GM13976 (cell line): ENCODE results near the gene NTNG2.

Experiments
- DNase-seq: peaks from one replicate; pipeline ENCODE4 v3.0.0; 2012; ENCODE audit warnings: low spot score
- in situ Hi-C: fragments of 300-500 bp; cut with MboI; formaldehyde crosslinking; loops from one replicate; pipeline ENCODE4 v1.12.0; 2022; ENCODE audit warnings: low sequenced_read_pairs, mixed read lengths, inconsistent platforms; ENCODE audit not compliant: unreplicated experiment
- TF ChIP-seq, protein P1 (sequence below): IDR thresholded peaks from 2 replicates; pipeline ENCODE4 v1.5.1; 2012; ENCODE audit warnings: borderline replicate concordance, mild to moderate bottlenecking; ENCODE audit not compliant: insufficient read depth; ENCODE audit errors: extremely low read depth, missing control alignments, control extremely low read depth

NTNG2 gene

DNA sequence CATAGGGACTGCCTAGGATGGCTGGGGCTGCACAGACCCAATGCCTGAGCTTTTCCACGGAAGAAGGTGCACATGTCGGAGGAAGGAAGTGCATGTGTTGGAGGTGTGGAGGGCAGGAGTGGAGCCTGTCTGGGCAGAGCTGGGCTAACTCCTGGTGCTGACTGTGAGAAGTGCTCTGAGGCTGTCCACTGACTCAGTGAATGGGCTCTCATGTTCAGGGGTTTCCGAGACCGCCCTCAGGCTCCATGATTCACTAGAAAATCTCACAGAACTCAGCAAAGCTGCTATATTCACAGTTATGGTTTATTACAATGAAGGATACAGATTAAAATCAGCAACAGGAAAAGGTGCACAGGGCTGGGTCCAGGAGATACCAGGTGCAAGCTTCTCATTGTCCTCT, 37.2 kb downstream of the NTNG2 start:
- in situ Hi-C loops = no loop called here
- TF ChIP-seq, protein P1, sequence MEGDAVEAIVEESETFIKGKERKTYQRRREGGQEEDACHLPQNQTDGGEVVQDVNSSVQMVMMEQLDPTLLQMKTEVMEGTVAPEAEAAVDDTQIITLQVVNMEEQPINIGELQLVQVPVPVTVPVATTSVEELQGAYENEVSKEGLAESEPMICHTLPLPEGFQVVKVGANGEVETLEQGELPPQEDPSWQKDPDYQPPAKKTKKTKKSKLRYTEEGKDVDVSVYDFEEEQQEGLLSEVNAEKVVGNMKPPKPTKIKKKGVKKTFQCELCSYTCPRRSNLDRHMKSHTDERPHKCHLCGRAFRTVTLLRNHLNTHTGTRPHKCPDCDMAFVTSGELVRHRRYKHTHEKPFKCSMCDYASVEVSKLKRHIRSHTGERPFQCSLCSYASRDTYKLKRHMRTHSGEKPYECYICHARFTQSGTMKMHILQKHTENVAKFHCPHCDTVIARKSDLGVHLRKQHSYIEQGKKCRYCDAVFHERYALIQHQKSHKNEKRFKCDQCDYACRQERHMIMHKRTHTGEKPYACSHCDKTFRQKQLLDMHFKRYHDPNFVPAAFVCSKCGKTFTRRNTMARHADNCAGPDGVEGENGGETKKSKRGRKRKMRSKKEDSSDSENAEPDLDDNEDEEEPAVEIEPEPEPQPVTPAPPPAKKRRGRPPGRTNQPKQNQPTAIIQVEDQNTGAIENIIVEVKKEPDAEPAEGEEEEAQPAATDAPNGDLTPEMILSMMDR = no peak
- no peak for DNase-seq

DNA sequence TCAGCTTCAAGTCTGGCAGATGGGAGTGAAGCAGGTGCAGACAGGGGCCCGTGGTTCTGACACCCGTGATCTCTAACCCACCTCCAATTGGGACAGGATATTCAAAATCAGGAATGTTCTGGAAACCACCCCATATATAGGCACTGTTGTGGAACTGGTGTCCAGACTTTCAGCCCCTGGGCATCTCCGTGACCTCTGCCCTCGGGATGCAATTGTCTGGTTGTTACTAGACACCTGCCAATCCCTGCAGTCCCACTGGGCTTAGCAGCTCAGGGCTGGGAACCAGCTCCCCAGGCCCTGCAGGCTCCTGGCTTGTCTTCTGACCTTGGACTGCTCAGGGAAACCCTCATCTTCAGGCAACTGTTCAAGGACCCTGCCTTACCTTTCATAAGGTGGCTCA, 38.8 kb downstream of the NTNG2 start:
- in situ Hi-C loops = no loop called here
- DNase-seq = no peak
- TF ChIP-seq, protein P1 = no peak

DNA sequence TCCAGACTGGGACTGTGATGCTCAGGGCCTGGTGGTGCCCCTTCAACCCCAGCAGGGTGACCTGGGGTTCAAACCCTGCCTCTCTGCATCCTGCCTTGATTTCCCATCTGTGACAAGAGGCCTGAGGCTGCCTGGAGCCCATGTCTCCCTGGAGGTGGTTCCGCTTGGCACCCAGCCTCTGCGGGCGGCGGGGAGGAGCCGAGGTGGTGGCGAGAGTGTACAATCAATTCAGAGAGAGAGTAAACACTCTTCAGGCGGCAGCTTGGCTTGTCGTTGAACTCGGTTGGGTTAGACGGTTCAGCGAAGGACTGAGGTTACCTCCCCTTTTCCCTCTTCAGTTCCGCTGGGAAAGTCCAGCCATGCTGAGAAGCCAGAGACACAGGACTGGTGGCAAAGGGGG, 39.3 kb downstream of the NTNG2 start:
- DNase-seq = no peak
- in situ Hi-C loops = no loop called here
- TF ChIP-seq, protein P1 = no peak

DNA sequence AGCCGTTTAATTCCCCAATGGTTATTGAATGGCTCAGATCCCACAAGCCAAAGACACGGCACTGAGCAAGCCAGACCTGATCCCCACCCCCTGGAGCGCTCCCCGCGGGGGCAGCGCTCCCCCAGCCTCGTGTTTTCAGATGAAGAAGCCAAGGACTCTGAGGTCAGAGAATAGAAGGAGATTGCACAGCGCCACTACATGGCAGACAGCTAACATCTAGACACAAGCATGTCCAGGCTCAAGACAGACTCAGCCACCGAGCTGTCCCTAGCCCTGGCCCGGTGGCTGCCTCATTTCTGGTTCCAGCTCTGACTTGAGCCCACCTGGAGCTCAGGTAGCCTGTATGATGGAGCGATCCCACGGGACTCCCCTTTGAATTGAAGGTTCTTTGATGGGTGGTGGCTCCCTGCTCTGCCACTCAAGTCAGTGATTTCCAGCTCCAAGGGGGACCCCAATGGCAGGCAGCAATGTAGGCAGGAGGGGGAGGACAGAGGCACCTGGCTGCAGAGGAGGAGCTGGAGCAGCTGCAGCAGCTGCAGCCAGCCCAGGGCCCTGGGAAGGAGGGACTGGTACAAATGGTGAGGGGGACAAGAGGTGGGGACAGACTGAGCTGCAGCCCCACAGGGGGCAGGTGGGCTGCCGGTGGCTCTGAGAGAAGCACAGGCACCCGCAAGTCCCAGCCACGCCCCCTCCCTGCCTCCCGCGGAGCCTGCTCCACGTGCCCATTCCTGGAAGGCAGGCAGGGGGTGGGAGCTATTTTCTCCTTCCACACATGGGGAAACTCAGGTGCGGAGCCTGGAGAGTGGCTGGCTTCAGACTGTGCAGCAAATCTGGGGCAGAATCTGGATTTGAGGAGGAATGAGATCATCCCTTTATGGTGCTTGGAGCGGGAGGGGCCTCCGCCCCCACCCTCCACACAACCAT, 40.2 kb downstream of the NTNG2 start:
- in situ Hi-C loops = no loop called here
- TF ChIP-seq, protein P1 = no peak
- no peak for DNase-seq

DNA sequence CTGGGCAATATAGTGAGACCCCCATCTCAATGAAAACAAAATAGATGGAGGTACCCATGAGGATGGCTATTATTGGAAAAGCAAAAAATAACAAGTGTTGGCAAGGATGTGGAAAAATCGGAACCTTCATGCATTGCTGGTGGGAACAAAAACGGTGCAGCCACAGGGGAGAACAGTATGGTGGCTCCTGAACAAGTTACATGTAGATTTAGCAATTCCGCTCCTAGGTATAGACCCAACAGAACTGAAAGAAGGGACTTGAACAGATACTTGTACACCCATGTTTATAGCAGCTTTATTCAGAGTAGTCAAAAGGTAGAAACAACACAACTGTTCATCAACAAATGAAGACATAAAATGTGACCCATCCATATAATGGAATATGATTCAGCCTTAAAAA, 43.0 kb downstream of the NTNG2 start:
- in situ Hi-C loops = no loop called here
- no peak for DNase-seq
- TF ChIP-seq, protein P1 = no peak

DNA sequence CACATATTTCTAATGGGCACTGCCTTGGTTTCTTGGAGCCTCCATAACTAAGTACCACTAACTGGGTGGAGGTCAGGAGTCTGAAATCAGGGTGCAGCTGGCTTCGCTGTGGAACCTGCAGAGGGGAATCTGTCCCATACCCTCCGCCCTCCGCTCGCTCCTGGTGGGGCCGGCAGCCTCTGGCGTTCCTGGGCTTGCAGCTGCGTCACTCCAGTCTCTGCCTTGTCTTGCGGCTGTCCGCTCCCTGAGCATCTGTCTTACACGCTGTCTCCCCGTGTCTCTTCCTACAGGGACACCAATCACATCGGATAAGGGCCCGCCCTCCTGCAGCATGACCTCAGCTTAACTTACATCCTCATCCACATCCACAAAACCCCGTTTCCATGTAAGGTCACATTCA, 45.4 kb downstream of the NTNG2 start:
- TF ChIP-seq, protein P1 = no peak
- in situ Hi-C loops = no loop called here
- no peak for DNase-seq
